Prostate gland (tissue), 2 donors: ENCODE measurements around the gene NEURL1.

Experiments
- POLR2A ChIP-seq: fragments of 450-650 bp; IDR thresholded peaks from one replicate; pipeline ENCODE4 v1.6.1; 2016; ENCODE audit warnings: antibody characterized with exemption, mild to moderate bottlenecking
- POLR2AphosphoS5 ChIP-seq: sonication (generic); formaldehyde crosslinking; IDR thresholded peaks from one replicate; pipeline ENCODE4 v1.6.1; 2017; ENCODE audit warnings: antibody characterized with exemption
- TF ChIP-seq, protein P1 (sequence below), 4 experiments: fragments of 200-600 bp in 2 of 4; fragments of 450-650 bp in 2 of 4; sonication (generic) in 2 of 4; IDR thresholded peaks; 1 replicate in 3 of 4; 2 replicates in 1 of 4; pipeline ENCODE4 v1.5.1; 2016 to 2019; ENCODE audit warnings: antibody characterized with exemption in 4 of 4, mild to moderate bottlenecking in 2 of 4, moderate library complexity in 2 of 4

- TF ChIP-seq, protein P1, sequence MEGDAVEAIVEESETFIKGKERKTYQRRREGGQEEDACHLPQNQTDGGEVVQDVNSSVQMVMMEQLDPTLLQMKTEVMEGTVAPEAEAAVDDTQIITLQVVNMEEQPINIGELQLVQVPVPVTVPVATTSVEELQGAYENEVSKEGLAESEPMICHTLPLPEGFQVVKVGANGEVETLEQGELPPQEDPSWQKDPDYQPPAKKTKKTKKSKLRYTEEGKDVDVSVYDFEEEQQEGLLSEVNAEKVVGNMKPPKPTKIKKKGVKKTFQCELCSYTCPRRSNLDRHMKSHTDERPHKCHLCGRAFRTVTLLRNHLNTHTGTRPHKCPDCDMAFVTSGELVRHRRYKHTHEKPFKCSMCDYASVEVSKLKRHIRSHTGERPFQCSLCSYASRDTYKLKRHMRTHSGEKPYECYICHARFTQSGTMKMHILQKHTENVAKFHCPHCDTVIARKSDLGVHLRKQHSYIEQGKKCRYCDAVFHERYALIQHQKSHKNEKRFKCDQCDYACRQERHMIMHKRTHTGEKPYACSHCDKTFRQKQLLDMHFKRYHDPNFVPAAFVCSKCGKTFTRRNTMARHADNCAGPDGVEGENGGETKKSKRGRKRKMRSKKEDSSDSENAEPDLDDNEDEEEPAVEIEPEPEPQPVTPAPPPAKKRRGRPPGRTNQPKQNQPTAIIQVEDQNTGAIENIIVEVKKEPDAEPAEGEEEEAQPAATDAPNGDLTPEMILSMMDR (IDR thresholded peaks at IDR 0.05): no peak
- TF ChIP-seq POLR2A (no peak), POLR2AphosphoS5 (no peak)
Observed at GRCh38 chr10:103517234-103518085, 24.0 kb downstream of the NEURL1 start.
